ENCODE measurements around the gene PREB.

DNA sequence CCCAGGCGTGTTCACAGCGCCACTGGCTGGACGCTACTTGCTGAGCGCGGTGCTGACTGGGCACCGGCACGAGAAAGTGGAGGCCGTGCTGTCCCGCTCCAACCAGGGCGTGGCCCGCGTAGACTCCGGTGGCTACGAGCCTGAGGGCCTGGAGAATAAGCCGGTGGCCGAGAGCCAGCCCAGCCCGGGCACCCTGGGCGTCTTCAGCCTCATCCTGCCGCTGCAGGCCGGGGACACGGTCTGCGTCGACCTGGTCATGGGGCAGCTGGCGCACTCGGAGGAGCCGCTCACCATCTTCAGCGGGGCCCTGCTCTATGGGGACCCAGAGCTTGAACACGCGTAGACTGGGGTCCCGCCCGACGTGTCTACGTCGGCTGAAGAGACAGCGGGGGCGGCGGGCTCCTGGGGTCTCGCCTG is 48.8 kb downstream of the PREB start:
- TF ChIP-seq IKZF1 (IDR thresholded peaks at IDR 0.05) (no peak), STAT5B (CRISPR knock-in tag; IDR thresholded peaks at IDR 0.05) (no peak), NR2C2 (CRISPR knock-in tag; IDR thresholded peaks at IDR 0.05; ENCODE audit: borderline replicate concordance) (no peak; the same call in 1 of the 2 replicates), CREB1 (IDR thresholded peaks at IDR 0.05) (no peak), CREB1 (CRISPR knock-in tag; IDR thresholded peaks at IDR 0.05) (no peak), GTF2F1 (IDR thresholded peaks at IDR 0.05; ENCODE audit: low read length) (no peak)
- TF ChIP-seq, protein P1, sequence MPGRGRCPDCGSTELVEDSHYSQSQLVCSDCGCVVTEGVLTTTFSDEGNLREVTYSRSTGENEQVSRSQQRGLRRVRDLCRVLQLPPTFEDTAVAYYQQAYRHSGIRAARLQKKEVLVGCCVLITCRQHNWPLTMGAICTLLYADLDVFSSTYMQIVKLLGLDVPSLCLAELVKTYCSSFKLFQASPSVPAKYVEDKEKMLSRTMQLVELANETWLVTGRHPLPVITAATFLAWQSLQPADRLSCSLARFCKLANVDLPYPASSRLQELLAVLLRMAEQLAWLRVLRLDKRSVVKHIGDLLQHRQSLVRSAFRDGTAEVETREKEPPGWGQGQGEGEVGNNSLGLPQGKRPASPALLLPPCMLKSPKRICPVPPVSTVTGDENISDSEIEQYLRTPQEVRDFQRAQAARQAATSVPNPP (CRISPR knock-in tag; IDR thresholded peaks at IDR 0.05) = no peak
- TF ChIP-seq, protein P2, sequence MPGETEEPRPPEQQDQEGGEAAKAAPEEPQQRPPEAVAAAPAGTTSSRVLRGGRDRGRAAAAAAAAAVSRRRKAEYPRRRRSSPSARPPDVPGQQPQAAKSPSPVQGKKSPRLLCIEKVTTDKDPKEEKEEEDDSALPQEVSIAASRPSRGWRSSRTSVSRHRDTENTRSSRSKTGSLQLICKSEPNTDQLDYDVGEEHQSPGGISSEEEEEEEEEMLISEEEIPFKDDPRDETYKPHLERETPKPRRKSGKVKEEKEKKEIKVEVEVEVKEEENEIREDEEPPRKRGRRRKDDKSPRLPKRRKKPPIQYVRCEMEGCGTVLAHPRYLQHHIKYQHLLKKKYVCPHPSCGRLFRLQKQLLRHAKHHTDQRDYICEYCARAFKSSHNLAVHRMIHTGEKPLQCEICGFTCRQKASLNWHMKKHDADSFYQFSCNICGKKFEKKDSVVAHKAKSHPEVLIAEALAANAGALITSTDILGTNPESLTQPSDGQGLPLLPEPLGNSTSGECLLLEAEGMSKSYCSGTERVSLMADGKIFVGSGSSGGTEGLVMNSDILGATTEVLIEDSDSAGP (CRISPR knock-in tag; IDR thresholded peaks at IDR 0.05; ENCODE audit: borderline replicate concordance) = no peak; the same call in 1 of the 2 replicates

Data from HepG2 (cell line).